Endodermal cell (in vitro differentiated cells): ENCODE results near the gene NBEAL2. TPM values are rescaled to one million over a fixed set of nuclear protein-coding genes. Genes with fewer than 3 reads are reported as not detected.

Experiments
- DNase-seq: peaks from one replicate; pipeline ENCODE4 v3.0.0-alpha.2; 2017
- H3K27ac ChIP-seq: 2 replicates; pipeline ENCODE4 v1.5.1; 2013; ENCODE audit warnings: mild to moderate bottlenecking, low read depth, low read length, moderate library complexity
- H3K27me3 ChIP-seq: 2 replicates; pipeline ENCODE4 v1.6.1; 2013; ENCODE audit warnings: mild to moderate bottlenecking, low read length, moderate library complexity; ENCODE audit not compliant: insufficient read depth, control insufficient read depth, poor library complexity, severe bottlenecking
- H3K36me3 ChIP-seq: 2 replicates; pipeline ENCODE4 v1.7.0; 2013; ENCODE audit warnings: mild to moderate bottlenecking, low read length, moderate library complexity; ENCODE audit not compliant: control insufficient read depth, insufficient read depth
- H3K4me1 ChIP-seq: one replicate; pipeline ENCODE4 v1.7.0; 2013; ENCODE audit warnings: low read length; ENCODE audit not compliant: control insufficient read depth, insufficient read depth
- H3K4me3 ChIP-seq: 2 replicates; pipeline ENCODE4 v1.5.1; 2013; ENCODE audit warnings: mild to moderate bottlenecking, low read length, moderate library complexity
- H3K9ac ChIP-seq: 2 replicates; pipeline ENCODE4 v1.6.1; 2013; ENCODE audit warnings: mild to moderate bottlenecking, low read length, moderate library complexity; ENCODE audit not compliant: poor library complexity, severe bottlenecking; ENCODE audit errors: extremely low read depth
- H3K9me3 ChIP-seq: 2 replicates; pipeline ENCODE4 v1.6.1; 2013; ENCODE audit warnings: mild to moderate bottlenecking, low read length, moderate library complexity; ENCODE audit not compliant: control insufficient read depth
- H3K27ac Mint-ChIP-seq: 2 replicates; pipeline ENCODE4 v1.8.0; 2020; ENCODE audit warnings: mixed read lengths
- H3K27me3 Mint-ChIP-seq: 2 replicates; pipeline ENCODE4 v1.8.0; 2021; ENCODE audit warnings: mild to moderate bottlenecking, mixed read lengths; ENCODE audit not compliant: insufficient read depth
- H3K36me3 Mint-ChIP-seq: 2 replicates; pipeline ENCODE4 v1.8.0; 2020; ENCODE audit warnings: low read depth, mixed read lengths
- H3K4me1 Mint-ChIP-seq: 2 replicates; pipeline ENCODE4 v1.8.0; 2020; ENCODE audit warnings: mixed read lengths
- H3K4me3 Mint-ChIP-seq: 2 replicates; pipeline ENCODE4 v1.8.0; 2020; ENCODE audit warnings: mild to moderate bottlenecking, moderate library complexity, mixed read lengths
- H3K9me3 Mint-ChIP-seq: 2 replicates; pipeline ENCODE4 v1.8.0; 2020; ENCODE audit warnings: mild to moderate bottlenecking, mixed read lengths
- WGBS, 2 experiments: methylation state at CpG; one replicate each; pipeline versions ENCODE4 v1.1.5 to v1.1.7; 2013; ENCODE audit warnings: missing lambda C conversion rate in 2 of 2, mixed read lengths in 1 of 2; ENCODE audit not compliant: insufficient coverage in 1 of 2, insufficient read length in 1 of 2; 5-methylcytosine and 5-hydroxymethylcytosine counted together
- total RNA-seq, 2 donors: library from RNA; stranded (reverse); fragmentation: NEBNext Ultra II Directional in 1 of 2; extraction: Animal tissue kit (Norgen Biotek cat#: 25700) in 1 of 2; gene quantifications; 2 replicates in 1 of 2; 3 replicates in 1 of 2; pipeline ENCODE4 v1.2.1, GENCODE V29; 2021
- TF ChIP-seq, protein P1 (sequence below): fragments of 200-600 bp; sonication (generic); conservative IDR thresholded peaks from 2 replicates; pipeline ENCODE4 v1.5.0; 2021; ENCODE audit warnings: antibody characterized with exemption, mild to moderate bottlenecking

The NBEAL2 gene
- total RNA-seq, 2 donors from 2014 or later: 59.2 to 64.0 TPM

DNA sequence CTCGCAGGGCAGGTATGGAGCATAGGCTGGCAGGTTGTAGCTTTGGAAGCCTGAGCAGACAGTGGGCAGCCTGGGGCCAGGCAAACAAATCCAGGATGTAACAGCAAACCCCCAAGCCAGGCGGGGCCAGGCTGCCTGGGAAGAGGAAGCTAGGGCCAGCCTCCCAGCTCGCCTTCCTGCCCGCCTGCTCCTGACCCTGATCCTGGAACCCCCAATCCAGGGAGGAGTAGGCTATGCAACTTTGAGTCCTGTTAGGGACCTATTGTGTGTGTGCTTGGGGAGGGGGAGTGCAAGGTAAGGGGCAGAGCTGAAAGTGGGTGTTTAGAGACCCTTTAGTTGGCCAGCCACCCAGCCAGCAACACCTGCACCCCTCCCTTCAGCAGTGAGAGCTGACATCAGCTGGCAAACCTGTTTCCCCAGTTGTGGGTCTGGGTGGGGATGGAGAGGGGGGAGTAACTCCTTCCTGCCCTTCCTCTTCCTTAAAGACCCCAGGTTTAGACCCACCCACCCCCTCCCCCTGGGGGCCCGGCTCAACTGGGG is 2.5 kb downstream of the NBEAL2 start:
- peaks cover 12% of the 10 kb centered on the region for H3K4me1 ChIP-seq
- peaks cover 2% of the 10 kb centered on the region for H3K36me3 Mint-ChIP-seq
- peaks cover 27% of the 10 kb centered on the region for H3K4me1 Mint-ChIP-seq
- H3K9ac ChIP-seq: no peak overlapping the region
- DNase-seq: peak; percentile 83
- no peaks in the 10 kb centered on the region for H3K27me3 ChIP-seq
- TF ChIP-seq, protein P1, sequence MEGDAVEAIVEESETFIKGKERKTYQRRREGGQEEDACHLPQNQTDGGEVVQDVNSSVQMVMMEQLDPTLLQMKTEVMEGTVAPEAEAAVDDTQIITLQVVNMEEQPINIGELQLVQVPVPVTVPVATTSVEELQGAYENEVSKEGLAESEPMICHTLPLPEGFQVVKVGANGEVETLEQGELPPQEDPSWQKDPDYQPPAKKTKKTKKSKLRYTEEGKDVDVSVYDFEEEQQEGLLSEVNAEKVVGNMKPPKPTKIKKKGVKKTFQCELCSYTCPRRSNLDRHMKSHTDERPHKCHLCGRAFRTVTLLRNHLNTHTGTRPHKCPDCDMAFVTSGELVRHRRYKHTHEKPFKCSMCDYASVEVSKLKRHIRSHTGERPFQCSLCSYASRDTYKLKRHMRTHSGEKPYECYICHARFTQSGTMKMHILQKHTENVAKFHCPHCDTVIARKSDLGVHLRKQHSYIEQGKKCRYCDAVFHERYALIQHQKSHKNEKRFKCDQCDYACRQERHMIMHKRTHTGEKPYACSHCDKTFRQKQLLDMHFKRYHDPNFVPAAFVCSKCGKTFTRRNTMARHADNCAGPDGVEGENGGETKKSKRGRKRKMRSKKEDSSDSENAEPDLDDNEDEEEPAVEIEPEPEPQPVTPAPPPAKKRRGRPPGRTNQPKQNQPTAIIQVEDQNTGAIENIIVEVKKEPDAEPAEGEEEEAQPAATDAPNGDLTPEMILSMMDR: no peak
- no peaks in the 10 kb centered on the region for H3K36me3 ChIP-seq
- no peak overlapping the region for H3K4me3 Mint-ChIP-seq
- H3K4me3 ChIP-seq: no peak overlapping the region
- no peak overlapping the region for H3K27ac Mint-ChIP-seq
- no peaks in the 10 kb centered on the region for H3K9me3 Mint-ChIP-seq
- peaks cover 3% of the 10 kb centered on the region for H3K27me3 Mint-ChIP-seq
- H3K9me3 ChIP-seq: no peaks in the 10 kb centered on the region
- WGBS, 2 experiments: 75 to 85% methylated on average over 3 to 5 of the region's 5 CpGs
- no peak overlapping the region for H3K27ac ChIP-seq

DNA sequence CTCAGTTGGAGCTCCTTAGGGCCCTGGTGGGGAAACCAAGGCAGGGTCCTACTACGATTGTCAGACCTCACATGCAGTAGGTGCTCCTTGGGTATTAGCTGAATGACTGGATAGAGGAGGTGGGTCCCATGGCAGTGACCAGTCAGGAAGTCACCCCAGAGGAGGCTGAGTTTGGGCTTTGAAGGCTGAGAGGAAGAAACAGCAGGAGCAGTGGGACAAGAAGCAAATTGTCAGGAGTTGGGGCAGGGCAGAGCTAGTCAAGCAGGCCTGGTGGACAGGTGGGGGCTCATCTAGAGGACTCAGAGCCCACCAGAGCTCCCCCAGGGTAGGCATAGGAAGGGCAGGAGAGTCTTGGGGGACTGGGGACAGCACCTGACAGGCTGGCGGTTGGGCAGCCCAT is 3.1 kb downstream of the NBEAL2 start:
- Histone ChIP-seq H3K9ac (no peak overlapping the region), H3K9me3 (no peaks in the 10 kb centered on the region), H3K36me3 (no peaks in the 10 kb centered on the region), H3K4me1 (peaks cover 17% of the 10 kb centered on the region), H3K27me3 (no peaks in the 10 kb centered on the region), H3K27ac (no peak overlapping the region), H3K4me3 (no peak overlapping the region)
- Mint-ChIP-seq H3K27me3 (peaks cover 3% of the 10 kb centered on the region), H3K4me1 (peaks cover 30% of the 10 kb centered on the region), H3K36me3 (peaks cover 2% of the 10 kb centered on the region), H3K27ac (no peak overlapping the region), H3K9me3 (no peaks in the 10 kb centered on the region), H3K4me3 (no peak overlapping the region)
- TF ChIP-seq, protein P1: no peak
- DNase-seq: no peak
- WGBS, 2 experiments: 88 to 89% methylated on average over 2 of the region's 2 CpGs

DNA sequence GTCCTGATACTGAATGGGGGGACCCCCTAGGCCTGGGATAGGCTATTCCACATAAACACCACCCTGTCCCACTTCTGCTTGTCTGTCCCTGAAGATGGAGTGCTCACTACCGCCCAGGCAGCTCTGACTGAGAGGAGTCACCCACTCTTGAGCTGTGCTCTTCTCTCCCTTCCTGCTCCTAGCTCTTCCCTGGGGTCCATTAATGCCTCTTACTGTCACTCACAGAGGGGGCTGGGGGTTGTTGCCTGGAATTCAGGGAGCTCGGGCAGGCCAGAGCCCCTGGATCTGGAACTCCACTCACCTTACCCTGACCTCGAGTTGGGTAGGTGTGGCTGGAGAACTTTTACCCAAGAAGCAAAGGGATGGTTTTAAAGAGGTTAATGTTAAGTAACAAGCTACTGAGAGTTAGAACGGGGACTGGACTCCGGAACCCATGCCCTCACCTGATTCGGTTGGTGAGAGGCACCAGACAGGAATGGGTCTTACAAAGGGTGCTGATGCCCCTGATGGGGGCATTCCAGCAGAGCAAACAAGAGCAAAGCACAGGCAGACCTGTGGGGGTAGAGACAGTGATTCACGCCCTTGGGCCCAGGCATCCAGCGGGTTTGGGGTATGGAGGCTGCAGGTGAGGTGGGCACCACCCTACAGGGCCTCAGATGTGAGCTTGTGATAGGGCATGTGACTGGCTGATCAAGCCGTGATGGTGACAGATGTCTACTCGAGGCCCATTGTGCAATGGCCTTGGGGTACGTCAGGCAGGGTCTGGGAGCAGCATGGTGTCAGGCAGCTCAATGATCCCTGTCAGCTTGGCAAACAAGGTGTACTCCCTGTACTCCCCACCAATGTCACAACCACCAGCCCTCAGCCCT is 5.4 kb downstream of the NBEAL2 start:
- H3K36me3 Mint-ChIP-seq: peaks cover 2% of the 10 kb centered on the region
- H3K4me3 ChIP-seq: no peak overlapping the region
- H3K27ac Mint-ChIP-seq: no peak overlapping the region
- 93 to 100% methylated on average over 6 to 11 of the region's 11 CpGs for WGBS, 2 experiments
- H3K9me3 Mint-ChIP-seq: no peaks in the 10 kb centered on the region
- H3K9ac ChIP-seq: no peak overlapping the region
- H3K4me3 Mint-ChIP-seq: no peak overlapping the region
- peaks cover 40% of the 10 kb centered on the region for H3K4me1 Mint-ChIP-seq
- peaks cover 3% of the 10 kb centered on the region for H3K27me3 Mint-ChIP-seq
- no peak overlapping the region for H3K27ac ChIP-seq
- TF ChIP-seq, protein P1: no peak
- no peak for DNase-seq
- H3K36me3 ChIP-seq: no peaks in the 10 kb centered on the region
- no peaks in the 10 kb centered on the region for H3K9me3 ChIP-seq
- peaks cover 17% of the 10 kb centered on the region for H3K4me1 ChIP-seq
- no peaks in the 10 kb centered on the region for H3K27me3 ChIP-seq
